Activated gamma-delta T cell treated with anti-CD3 and anti-CD28 coated beads, Interleukin-2, amount 50 U/mL, for 16 hours (primary cell): ENCODE data around the gene ACTMAP.
A peak's percentile ranks its signal among the peaks of the same experiment; 100 is the strongest.

Experiments used
- DNase-seq: peaks from one replicate; pipeline ENCODE4 v3.0.0-alpha.2; 2020; ENCODE audit warnings: low read depth

Gene ACTMAP

GRCh38 chr19:40718774-40719391 is 31.4 kb downstream of the ACTMAP start:
- no peak for DNase-seq

GRCh38 chr19:40717880-40718773 is 32.1 kb downstream of the ACTMAP start:
- no peak for DNase-seq

GRCh38 chr19:40717325-40717879 is 32.9 kb downstream of the ACTMAP start:
- DNase-seq = no peak

GRCh38 chr19:40716482-40717324 is 33.6 kb downstream of the ACTMAP start, which contains the start of the genes COQ8B and ITPKC:
Gene COQ8B, minus strand, starts transcription at chr19:40716886. Its CDS starts 2,254 bp downstream, at chr19:40714632.
Gene ITPKC, plus strand, starts transcription at chr19:40717112. Its CDS starts 24 bp downstream, at chr19:40717136.
- peak; percentile 100 for DNase-seq

GRCh38 chr19:40716031-40716481 is 34.2 kb downstream of the ACTMAP start:
- DNase-seq = peak; percentile 70

GRCh38 chr19:40714441-40715299 is 35.6 kb downstream of the ACTMAP start:
- peak; percentile 86 for DNase-seq

- no peak for DNase-seq
Measured at GRCh38 chr19:40713939-40714338, 36.3 kb downstream of the ACTMAP start.

- no peak for DNase-seq
Measured at GRCh38 chr19:40709817-40710216, 40.5 kb downstream of the ACTMAP start.

GRCh38 chr19:40707615-40708014 is 42.7 kb downstream of the ACTMAP start:
- DNase-seq = no peak

- DNase-seq = no peak
Measured at GRCh38 chr19:40705950-40706619, 44.2 kb downstream of the ACTMAP start.

- DNase-seq = no peak
Measured at GRCh38 chr19:40705362-40705651, 45.0 kb downstream of the ACTMAP start.

GRCh38 chr19:40704491-40705361 is 45.6 kb downstream of the ACTMAP start:
- no peak for DNase-seq

GRCh38 chr19:40703029-40703755 is 47.1 kb downstream of the ACTMAP start:
- no peak for DNase-seq

GRCh38 chr19:40702337-40703012 is 47.8 kb downstream of the ACTMAP start:
- DNase-seq = no peak

- no peak for DNase-seq
Measured at GRCh38 chr19:40701758-40702157, 48.5 kb downstream of the ACTMAP start.

- no peak for DNase-seq
Measured at GRCh38 chr19:40700083-40700482, 50.2 kb downstream of the ACTMAP start.

- no peak for DNase-seq
Measured at GRCh38 chr19:40697007-40697406, 53.3 kb downstream of the ACTMAP start.

GRCh38 chr19:40695881-40696280 is 54.4 kb downstream of the ACTMAP start:
- DNase-seq = no peak
